Left ventricle myocardium inferior (tissue), 1 donor: Measurements from ENCODE around the gene PRR13. TPM values are rescaled to one million over a fixed set of nuclear protein-coding genes. Genes with fewer than 3 reads are reported as not detected.

Source experiments
- DNase-seq: peaks from one replicate; pipeline ENCODE4 v3.0.0-alpha.2; 2020
- H3K27ac ChIP-seq: fragments of 200-600 bp; replicated peaks from 2 replicates; pipeline ENCODE4 v1.8.0; 2021
- H3K27me3 ChIP-seq: fragments of 200-600 bp; 2 replicates; pipeline ENCODE4 v1.8.0; 2021; ENCODE audit warnings: low read depth
- H3K36me3 ChIP-seq: fragments of 200-600 bp; 2 replicates; pipeline ENCODE4 v1.8.0; 2021
- H3K4me1 ChIP-seq: fragments of 200-600 bp; 2 replicates; pipeline ENCODE4 v1.8.0; 2021
- H3K4me3 ChIP-seq: fragments of 200-600 bp; 2 replicates; pipeline ENCODE4 v1.8.0; 2021; ENCODE audit warnings: mild to moderate bottlenecking, moderate library complexity
- H3K9me3 ChIP-seq: fragments of 200-600 bp; replicated peaks from 2 replicates; pipeline ENCODE4 v1.8.0; 2021
- intact Hi-C: fragments of 100-400 bp; cut with micrococcal nuclease; formaldehyde crosslinking; loops from one replicate; pipeline ENCODE4 v1.11.0; 2022
- total RNA-seq: library from RNA; stranded (reverse); fragmentation: NEBNext Ultra II Directional; extraction: Animal tissue kit (Norgen Biotek cat#: 25700); gene quantifications from one replicate; pipeline ENCODE4 v1.2.1, GENCODE V29; 2021
- TF ChIP-seq, protein P1 (sequence below): fragments of 200-600 bp; IDR thresholded peaks from 2 replicates; pipeline ENCODE4 v1.8.0; 2021; ENCODE audit warnings: antibody characterized with exemption, mild to moderate bottlenecking, borderline replicate concordance
- donor health status: DM: no; HTN: yes; CAD: no; lungs with severe emphysema.

PRR13 gene
- total RNA-seq, 1 donor from 2014 or later: 53.1 TPM

DNA sequence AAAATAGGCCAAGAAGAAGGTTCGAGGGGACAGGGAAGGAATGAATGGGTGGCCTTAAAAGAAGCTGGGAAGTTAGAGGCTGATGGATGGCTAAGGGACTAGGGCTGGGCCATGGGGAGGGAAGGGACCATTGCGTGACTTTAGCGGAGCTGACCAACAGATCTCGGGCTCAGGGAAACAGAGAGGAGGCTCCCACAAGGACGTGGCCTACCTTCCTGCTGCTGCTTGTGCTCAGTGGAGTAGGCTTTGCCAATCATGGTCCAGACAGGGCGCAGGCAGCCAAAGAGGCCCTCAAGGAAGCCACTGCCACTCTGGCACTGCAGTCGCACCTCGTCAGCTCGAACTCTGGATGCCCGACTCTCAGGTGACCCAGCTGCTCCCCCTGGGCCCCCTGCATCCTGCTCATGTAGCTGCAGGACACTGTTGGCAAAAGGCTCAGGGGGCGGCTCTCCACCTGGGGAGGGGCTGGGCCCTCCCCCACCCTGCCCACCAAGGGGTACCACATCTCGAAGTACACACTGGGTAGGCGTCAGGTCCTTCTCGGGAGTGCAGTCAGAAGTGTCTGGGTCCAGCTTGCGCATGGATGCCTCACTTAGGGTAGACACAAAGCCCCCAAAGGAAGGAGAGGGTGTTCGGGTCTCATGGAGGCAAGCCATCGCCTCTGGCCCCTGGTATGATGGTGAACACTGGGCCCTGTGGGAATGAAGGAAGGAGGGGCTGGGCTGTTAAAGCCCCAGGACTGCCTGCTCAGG is 45.4 kb downstream of the PRR13 start:
- H3K4me1 ChIP-seq: peaks cover 20% of the 10 kb centered on the region
- no peak overlapping the region for H3K4me3 ChIP-seq
- no peaks in the 10 kb centered on the region for H3K9me3 ChIP-seq
- TF ChIP-seq, protein P1, sequence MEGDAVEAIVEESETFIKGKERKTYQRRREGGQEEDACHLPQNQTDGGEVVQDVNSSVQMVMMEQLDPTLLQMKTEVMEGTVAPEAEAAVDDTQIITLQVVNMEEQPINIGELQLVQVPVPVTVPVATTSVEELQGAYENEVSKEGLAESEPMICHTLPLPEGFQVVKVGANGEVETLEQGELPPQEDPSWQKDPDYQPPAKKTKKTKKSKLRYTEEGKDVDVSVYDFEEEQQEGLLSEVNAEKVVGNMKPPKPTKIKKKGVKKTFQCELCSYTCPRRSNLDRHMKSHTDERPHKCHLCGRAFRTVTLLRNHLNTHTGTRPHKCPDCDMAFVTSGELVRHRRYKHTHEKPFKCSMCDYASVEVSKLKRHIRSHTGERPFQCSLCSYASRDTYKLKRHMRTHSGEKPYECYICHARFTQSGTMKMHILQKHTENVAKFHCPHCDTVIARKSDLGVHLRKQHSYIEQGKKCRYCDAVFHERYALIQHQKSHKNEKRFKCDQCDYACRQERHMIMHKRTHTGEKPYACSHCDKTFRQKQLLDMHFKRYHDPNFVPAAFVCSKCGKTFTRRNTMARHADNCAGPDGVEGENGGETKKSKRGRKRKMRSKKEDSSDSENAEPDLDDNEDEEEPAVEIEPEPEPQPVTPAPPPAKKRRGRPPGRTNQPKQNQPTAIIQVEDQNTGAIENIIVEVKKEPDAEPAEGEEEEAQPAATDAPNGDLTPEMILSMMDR: no peak
- H3K36me3 ChIP-seq: peaks cover 45% of the 10 kb centered on the region
- H3K27ac ChIP-seq: no peak overlapping the region
- no peaks in the 10 kb centered on the region for H3K27me3 ChIP-seq
- DNase-seq: no peak
- intact Hi-C loops: no loop called here

DNA sequence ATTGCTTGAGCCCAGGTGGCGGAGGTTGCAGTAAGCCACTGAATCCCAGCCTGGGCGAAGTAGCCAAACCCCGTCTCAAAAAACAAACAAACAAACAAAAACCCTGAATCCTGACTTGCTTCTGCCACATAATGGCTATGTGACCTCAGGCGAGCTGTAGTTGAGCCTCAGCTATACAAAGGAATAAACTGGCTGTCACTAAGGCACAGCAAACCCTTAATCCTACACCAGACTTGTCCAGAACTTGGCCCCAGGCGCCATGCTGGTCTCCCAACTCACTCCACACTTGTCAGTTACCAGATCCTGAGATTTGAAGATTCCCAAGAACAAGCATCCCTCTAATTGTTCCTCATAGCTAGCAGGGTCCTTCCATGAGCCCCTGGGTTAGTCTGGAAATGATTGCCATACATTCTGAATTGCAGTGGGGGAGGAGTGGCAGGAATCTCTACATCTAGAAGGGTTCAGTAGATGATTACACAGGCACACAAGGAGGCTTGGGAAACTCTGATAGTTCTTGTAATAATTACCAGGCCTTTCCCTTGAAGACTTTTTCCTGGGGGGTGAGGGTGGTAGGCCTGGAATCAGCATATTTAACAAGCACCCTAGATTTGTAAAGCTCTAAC is 47.8 kb downstream of the PRR13 start:
- Histone ChIP-seq H3K4me3 (no peak overlapping the region), H3K27me3 (no peaks in the 10 kb centered on the region), H3K27ac (no peak overlapping the region), H3K36me3 (peaks cover 24% of the 10 kb centered on the region), H3K9me3 (no peaks in the 10 kb centered on the region), H3K4me1 (peaks cover 26% of the 10 kb centered on the region)
- intact Hi-C loops: no loop called here
- no peak for DNase-seq
- TF ChIP-seq, protein P1: no peak

DNA sequence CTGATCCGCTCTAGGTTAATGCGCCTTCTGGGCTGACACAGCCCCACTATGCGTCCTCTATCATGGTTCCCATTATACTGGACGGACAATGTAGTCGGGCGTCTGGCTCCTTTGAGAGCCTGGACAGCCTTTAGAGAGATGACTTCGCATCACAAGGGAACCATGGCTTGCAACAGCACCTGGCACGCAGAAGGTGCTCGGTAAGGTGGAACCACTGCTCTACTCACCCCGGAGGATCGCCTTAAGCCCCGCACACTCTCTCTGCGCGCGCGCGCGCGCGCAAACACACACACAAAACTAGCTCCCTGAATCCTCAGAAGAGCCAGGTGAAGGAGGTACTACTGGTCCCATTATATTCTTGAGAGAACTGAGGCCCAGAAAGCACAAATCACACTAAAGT is 50.7 kb downstream of the PRR13 start:
- Histone ChIP-seq H3K27ac (peak overlapping the region; percentile 83), H3K27me3 (no peaks in the 10 kb centered on the region), H3K36me3 (peaks cover under 1% of the 10 kb centered on the region), H3K4me1 (peaks cover 43% of the 10 kb centered on the region), H3K4me3 (peak overlapping the region; percentile 75), H3K9me3 (no peaks in the 10 kb centered on the region)
- DNase-seq: no peak
- intact Hi-C loops: no loop called here
- TF ChIP-seq, protein P1: no peak

DNA sequence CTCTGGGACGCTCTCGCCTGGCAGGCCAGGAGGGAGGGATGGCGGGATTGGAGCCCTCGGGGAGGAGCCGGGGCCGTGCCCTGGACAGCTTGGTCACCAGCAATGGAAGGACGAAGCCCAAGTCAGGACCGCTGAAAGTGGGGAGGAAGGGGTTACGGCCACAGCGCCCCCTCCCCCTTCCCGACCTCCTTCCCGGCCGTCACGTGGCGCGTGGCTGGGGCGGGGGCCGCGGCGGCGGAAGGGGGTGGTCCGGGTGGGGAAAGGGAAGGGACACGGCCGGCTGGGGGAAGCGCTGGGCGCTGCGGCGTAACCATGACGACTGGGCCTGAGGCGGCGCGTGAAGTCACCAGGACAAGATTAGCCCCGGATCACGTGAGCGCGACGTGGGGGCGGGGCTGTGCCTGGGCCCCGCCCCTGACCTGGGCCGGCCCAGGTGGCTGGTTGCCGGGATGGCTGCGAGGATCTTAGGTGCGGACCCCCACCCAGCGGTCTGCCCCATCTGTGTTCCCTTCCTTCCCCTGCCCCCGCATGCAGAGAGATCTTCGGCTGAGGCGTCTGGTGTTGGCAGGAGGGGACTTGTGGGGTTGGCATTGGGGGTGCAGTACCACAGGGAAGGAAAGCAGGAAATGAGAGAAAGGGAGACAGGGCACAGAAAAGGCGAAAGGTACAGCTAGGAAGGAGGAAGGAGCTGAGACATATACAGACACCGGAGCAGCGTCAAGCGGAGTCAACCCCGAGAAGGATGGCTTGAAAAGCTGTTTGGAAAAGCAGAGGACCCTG is 51.5 kb downstream of the PRR13 start:
- DNase-seq: peak; percentile 92
- H3K9me3 ChIP-seq: no peaks in the 10 kb centered on the region
- H3K4me3 ChIP-seq: peak overlapping the region; percentile 75
- intact Hi-C loops: no loop called here
- H3K27me3 ChIP-seq: no peaks in the 10 kb centered on the region
- H3K4me1 ChIP-seq: peaks cover 43% of the 10 kb centered on the region
- H3K36me3 ChIP-seq: no peaks in the 10 kb centered on the region
- peak overlapping the region; percentile 83 for H3K27ac ChIP-seq
- TF ChIP-seq, protein P1: no peak

DNA sequence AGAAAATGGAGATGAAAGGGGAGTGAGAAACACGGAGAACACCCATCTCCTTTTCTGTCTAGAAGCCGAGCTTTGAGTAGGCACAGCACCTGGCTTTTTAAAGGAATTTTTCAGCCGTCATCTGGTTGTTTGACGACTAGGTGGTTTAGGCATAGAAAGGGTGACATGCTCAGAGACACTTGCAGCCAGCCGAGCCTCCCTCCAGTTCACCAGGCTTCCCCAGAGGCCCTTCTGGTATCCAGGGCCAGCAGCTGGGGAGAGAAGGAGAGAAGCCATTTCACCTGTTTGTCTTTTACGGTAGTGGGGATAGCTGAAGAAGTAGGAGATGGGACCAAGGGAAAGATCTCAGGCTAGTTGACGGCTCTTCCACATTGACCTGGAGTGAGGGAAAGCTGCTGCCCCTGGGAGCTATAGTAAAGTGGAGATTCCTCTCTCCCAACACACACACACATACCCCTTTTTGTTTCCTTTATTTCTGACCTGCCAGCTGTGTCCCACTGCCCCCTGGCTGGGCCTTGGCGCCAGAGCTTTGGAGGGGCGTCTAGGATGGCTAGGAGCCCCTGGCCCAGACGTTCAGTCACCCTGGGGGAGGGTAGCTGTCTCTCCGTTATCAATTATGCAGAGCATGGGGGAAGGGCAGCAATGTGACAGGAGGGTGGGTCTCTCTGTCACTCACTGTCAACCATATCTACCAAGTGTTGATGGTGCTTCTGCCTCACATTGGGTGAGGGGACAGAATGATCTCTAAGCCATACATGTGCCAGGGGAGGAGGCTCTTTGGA is 52.3 kb downstream of the PRR13 start:
- no peak for DNase-seq
- Histone ChIP-seq H3K4me3 (peak overlapping the region; percentile 75), H3K9me3 (no peaks in the 10 kb centered on the region), H3K36me3 (no peaks in the 10 kb centered on the region), H3K4me1 (peaks cover 47% of the 10 kb centered on the region), H3K27me3 (no peaks in the 10 kb centered on the region), H3K27ac (peak overlapping the region; percentile 83)
- intact Hi-C loops: no loop called here
- TF ChIP-seq, protein P1: no peak
